Stimulated activated CD4-positive, alpha-beta T cell treated with anti-CD3 and anti-CD28 coated beads, Interleukin-4, amount 100 ng/mL, for 4 hours (primary cell): ENCODE measurements around the gene STX8.

Source experiments
- DNase-seq, 2 experiments: peaks; one replicate each; pipeline ENCODE4 v3.0.0-alpha.2; 2020

Gene STX8

DNA sequence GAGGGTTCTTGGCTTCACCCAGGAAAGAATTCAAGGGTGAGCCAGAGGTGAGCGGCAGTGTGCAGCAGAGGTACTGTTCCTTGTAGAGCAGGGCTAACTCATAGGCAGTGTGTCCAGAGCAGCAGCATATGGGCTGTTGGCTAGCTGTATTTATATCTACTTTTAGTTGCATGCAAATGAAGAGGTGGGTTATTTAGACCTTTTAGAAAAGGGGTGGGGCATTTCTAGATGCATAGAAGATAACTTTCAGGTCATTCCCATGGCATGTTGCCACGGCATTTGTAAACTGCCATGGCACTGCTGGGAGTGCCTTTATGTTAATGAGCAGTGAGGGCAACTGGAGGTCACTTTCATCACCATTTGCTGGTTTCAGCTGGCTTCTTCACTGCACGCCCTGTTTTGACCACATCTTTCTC, 141.0 kb downstream of the STX8 start:
- DNase-seq = no peak

DNA sequence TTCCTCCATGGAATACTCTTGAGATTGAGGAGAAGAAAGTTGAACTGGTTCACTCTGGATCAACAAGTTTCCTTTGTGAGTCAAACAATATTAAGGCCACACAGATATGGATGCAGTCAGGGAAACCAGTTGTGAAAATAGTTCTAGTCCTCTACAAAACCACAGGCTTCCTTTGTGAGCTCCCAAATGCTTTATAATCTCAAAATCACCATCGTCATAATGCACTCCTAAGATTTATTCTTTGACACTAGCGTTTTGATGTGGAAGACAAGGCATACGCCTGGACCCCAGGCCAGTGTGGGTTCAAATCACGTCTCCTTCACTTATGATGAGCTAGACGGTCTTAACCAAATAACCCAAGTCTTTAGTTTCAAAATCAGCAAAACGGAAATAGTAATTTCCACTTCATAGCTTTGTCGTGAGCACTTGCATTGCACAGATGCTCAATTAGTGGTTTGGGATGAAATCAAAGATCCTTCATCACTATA, 142.6 kb downstream of the STX8 start:
- no peak for DNase-seq

DNA sequence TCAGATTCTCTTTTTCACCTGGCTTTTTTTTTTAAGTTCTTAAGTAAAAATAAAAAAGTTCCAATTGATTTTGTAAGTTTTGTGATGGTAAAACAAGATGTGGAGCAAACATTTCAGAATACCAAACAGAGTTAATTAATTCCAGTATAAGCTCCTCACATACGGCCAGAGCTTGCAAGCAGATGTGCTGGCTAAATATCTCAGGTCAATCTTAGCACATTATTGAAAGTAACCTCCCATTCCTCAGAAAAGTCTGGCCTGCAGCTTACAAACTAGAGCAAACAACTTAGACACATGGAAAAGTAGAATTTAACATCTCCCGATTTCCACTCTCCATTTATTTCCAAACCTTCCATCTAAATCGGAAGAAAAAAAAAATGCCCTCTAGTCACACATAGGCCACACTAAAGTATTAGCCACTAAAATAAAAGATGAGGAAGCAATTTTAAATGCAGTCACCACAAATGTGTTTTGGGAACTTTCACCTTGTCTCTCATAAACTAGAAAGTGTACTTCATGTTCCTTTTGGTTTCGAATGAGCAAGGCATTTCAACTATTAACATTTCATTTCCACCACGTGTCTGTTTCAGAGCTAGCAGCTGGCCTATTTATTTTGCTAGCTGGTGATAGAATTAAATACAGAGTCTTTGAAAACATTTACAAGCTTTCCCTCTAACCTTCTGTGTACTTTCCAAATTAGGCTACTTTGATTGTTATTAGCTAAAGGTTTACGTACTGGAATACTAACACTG, 143.3 kb downstream of the STX8 start:
- DNase-seq = no peak

DNA sequence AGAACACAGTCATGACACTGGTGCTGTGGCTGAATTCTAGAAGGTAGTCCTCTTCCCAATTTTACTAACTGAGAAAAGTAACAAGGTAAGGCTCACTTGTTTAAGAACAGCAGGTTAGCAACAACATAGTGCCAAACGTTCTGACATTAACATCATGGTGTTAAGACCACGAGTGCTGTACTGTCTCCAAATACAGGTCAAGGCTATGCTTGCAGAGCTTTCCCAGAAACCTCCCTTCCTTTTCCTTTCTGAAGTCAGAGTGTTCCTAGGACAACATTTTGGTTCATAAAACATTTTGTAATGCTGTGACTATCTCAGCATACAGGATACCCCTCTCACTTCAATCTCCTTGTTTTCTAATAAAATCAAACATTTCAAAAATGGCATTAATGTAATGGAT, 144.0 kb downstream of the STX8 start:
- no peak for DNase-seq

GRCh38 chr17:9427465-9428315, 147.9 kb downstream of the STX8 start:
- DNase-seq = no peak

- no peak for DNase-seq
These were observed 151.5 kb downstream of the STX8 start for GRCh38 chr17:9424071-9424640.

DNA sequence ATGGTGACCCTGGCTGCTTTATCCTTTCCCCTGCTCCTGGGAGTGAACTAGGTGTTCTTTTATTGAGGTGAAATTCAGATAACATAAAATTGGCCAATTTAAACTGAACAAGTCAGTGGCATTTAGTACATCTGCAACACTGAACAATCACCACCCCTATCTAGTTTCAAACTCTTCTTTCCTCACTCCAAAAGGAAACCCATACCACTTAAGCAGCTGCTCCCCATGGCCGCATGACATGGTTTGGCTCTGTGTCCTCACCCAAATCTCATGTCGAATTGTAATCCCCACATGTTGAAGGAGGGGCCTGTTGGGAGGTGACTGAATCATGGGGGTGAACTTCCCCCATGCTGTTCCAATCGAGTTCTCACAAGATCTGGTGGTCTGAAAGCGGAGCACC, 154.1 kb downstream of the STX8 start:
- DNase-seq = no peak

DNA sequence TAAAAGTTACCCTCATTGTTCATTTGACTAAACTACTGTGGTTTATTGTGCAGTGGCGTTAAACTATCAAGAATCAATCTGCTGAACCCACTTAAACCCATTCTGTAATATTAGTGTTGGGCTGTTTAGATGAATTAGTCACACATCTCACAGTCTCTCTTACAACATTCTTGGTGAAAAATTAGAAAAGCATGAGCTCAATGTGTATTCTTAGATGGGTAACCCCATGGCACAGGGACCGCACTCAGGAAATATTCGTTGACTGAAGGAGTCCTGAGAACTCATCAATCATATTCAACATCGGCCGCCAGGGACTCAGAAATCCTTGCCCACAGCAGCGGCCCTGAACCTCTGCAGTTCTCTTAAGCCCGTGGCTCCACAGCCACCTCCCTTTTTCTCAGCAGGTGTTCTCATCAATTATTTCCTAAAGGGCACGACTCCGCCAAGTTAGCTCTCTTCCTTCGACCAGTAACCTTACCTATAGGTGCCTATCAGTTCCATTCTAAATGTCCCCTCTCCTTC, 155.6 kb downstream of the STX8 start:
- no peak for DNase-seq

GRCh38 chr17:9414471-9414870, 161.1 kb downstream of the STX8 start:
- DNase-seq = no peak

DNA sequence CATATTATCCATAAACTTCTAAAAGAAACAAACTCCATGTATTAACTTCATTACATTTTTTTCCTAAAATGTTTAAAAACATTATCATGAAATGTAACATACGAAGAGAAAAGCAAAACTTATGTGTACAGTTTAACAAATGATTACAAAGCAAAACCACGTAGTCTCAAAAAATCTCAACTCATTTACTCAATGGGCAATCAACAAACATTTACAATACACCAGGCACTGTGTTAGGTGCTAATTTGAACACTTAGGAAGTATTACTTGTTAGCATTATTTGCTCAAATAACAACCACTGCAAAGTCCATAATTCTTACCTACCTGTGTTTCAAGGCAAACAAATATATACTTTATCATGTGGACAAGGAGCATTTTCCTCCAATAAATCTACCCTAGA, 164.9 kb downstream of the STX8 start:
- DNase-seq = no peak

DNA sequence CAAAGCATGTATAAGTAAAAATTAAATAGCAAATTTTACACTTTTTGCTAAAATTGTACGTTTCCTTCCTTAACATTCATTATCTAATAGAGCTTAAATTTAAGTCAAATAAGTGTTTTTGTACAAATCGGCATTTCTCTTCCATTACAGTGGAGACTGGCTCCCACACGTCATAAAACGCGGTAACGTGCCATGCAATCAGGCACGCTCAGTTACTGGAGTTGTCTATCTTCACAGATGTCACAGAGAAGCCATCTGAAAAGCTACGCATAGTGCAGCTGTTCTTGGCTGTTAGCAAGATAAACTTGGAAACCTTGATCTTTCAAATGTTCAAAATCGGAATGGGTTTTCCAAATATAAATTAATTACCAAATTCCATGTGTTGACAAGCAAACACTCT, 165.3 kb downstream of the STX8 start:
- DNase-seq = no peak

DNA sequence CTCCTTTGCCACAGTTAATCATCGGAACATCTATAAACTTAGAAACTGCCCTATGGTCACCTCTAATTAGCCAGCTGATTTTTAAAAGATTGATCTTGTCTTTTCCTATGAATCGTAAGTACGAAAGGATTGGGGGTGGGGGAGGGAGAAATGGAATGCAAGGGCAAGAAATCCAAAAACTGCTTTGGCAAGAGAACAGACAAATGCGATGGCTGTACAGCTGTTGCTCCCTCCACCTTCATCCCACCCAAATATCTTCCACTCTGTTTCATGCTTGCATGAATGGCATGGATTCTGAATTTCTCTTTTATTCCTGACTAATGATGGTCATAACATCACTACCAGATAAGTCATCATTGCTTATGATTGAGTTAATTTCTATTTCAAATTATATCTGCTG, 165.7 kb downstream of the STX8 start:
- DNase-seq = no peak

- DNase-seq = no peak
These were observed 166.5 kb downstream of the STX8 start for GRCh38 chr17:9408868-9409829.

GRCh38 chr17:9408381-9408780, 167.2 kb downstream of the STX8 start:
- DNase-seq = no peak

DNA sequence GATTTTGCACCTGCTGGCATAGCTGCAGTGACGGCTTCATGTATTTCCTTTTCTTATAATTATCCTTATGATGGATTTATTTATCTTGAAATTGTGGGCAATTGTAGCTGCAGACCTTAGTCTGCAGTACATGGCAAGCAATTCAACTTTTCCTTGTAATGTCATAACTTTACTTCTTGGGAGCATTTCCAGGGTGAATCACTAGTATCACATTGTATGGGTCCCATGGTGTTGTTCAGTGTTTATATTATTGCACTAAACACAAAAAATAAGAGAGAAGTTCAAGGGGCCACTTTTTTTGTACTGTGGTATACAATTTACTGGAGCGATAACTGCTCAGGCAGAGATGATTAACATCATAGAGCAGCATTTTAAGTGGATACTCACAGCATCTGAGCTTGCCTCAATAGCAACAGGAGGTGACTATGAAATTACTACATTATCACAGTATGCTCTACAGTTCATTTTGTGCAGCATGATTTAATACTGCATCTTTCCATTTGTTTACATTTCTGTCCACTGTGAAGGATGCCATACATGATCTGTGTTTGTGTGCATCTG, 169.5 kb downstream of the STX8 start:
- no peak for DNase-seq

DNA sequence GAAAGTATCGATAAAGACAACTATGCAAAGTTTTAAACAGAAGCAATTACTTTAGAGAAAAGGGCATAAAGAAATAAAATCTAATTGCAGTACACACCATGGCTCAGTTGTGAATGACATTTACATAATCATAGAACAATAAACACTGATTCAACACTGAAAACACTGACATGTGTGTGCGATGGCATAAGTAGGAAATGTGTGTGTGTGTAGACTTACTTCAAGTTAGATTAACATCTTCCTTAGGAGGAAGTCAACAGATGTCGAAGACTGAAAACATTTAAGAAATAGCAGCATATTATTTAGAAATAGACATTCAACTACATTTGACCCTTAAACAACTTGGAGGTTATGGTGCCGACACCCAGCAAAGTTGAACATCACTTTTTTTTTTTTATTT, 172.4 kb downstream of the STX8 start:
- DNase-seq = no peak

DNA sequence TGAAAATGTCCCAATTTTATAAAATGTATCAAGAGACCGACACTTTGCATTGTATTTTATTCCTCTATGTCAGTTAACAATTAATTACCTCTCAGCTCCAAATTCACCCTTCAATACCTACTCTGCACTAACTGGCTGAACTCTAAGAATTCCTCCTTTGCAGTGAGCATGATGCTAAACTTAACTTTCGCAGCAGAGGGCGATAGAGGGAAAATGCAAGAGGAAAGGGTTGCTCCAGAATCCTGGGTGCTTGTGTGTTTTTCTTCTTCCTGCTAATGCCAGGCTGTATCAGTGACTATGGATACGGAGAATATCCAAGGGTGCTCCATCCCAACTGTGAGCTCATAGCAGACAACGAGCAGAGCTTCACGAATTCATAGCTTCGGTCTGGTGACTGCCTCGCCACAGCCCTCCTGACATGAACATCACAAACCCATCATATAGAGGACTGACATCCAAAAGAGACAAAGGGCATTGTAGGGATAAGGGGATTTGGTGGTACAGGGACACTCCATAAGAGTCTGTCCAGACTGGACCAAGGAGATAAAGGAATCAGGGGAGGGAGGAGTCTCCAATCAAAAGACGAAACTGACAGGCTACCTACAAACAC, 172.9 kb downstream of the STX8 start:
- peak in 1 of 2 experiments; percentile 7 for DNase-seq

GRCh38 chr17:9401434-9401833, 174.2 kb downstream of the STX8 start:
- no peak for DNase-seq

DNA sequence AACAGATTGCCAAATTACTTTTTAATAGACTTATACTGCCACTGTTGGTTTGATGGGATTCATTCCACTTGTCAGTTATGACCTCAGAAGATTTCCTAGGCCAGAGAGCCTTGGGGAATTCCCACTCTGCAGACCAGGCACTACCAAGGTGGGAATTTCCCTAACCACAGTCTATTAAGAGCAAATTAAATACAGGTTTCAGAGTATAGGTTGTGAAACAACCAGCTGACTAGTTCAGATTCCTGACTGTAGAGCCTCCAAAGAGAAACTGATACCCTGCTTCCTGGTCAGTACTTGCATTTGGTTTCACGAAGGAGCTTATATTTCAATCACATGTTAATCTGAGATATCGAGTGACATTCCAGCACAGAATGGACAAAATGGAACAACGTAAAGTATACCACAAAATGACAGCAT, 186.5 kb downstream of the STX8 start:
- peak in 1 of 2 experiments; percentile 4 for DNase-seq

- DNase-seq = no peak
These were observed 189.2 kb downstream of the STX8 start for GRCh38 chr17:9386401-9386800.

GRCh38 chr17:9383826-9384225, 191.8 kb downstream of the STX8 start:
- no peak for DNase-seq

DNA sequence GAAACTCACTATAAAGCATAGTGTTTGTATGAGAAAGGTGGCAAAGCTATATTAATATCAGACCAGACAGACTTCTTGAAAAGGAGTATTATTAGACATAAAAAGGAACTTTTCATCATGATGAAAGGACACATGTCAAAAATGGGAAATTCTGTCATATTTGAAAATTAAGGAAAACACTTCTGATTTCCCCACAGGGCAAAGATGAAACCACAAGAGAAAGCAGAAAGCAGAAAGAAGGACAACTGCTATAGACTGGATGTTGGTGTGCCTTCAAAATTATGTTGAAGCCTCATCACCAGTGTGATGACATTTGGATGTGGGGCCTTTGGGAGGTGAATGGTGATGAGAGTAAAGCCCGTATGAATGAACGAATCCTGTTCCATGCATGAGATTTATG, 193.0 kb downstream of the STX8 start:
- DNase-seq = no peak
